Ovary (tissue), 9 donors: Measurements from ENCODE around the gene MED1. TPM values are rescaled to one million over a fixed set of nuclear protein-coding genes. Genes with fewer than 3 reads are reported as not detected.
A peak's percentile ranks its signal among the peaks of the same experiment; 100 is the strongest.

Experiments used
- DNase-seq, 5 donors: peaks; one replicate each; pipeline ENCODE4 v3.0.0-alpha.2; 2019 to 2020
- H3K27ac ChIP-seq, 2 donors: fragments of 200-600 bp; one replicate each; pipeline versions ENCODE4 v1.5.1 to v1.8.0; 2019 to 2022
- H3K27me3 ChIP-seq: fragments of 200-600 bp; one replicate; pipeline ENCODE4 v1.8.0; 2022
- H3K36me3 ChIP-seq: fragments of 200-600 bp; sonication (generic); one replicate; pipeline ENCODE4 v1.5.1; 2019
- H3K4me1 ChIP-seq: one replicate; pipeline ENCODE4 v1.8.1; 2013; ENCODE audit warnings: mild to moderate bottlenecking, moderate library complexity; ENCODE audit not compliant: insufficient read depth
- H3K4me3 ChIP-seq: fragments of 200-600 bp; sonication (generic); one replicate; pipeline ENCODE4 v1.5.1; 2017
- H3K9me3 ChIP-seq, 2 donors: fragments of 200-600 bp in 1 of 2; sonication (generic) in 1 of 2; one replicate each; pipeline versions ENCODE4 v1.5.1 to v1.8.1; 2013 to 2019; ENCODE audit warnings: mild to moderate bottlenecking in 1 of 2, moderate library complexity in 1 of 2
- CTCF ChIP-seq, 3 donors: fragments of 450-650 bp in 2 of 3; fragments of 200-600 bp in 1 of 3; IDR thresholded peaks; one replicate each; pipeline versions ENCODE4 v1.5.1 to v1.8.0; 2016 to 2022; ENCODE audit warnings: antibody characterized with exemption in 3 of 3, mild to moderate bottlenecking in 1 of 3
- EP300 ChIP-seq: sonication (generic); formaldehyde crosslinking; IDR thresholded peaks from one replicate; pipeline ENCODE4 v1.6.1; 2017; ENCODE audit warnings: antibody characterized with exemption
- POLR2A ChIP-seq: fragments of 450-650 bp; IDR thresholded peaks from one replicate; pipeline ENCODE4 v1.6.1; 2017; ENCODE audit warnings: antibody characterized with exemption, mild to moderate bottlenecking, moderate library complexity
- WGBS, 3 donors: extraction: QIAGEN DNeasy Blood & Tissue Kit in 1 of 3; methylation state at CpG; one replicate each; pipeline versions ENCODE4 v1.1.5 to v1.1.7; 2013 to 2017; 5-methylcytosine and 5-hydroxymethylcytosine counted together
- intact Hi-C, 4 donors: fragments of 100-400 bp; cut with DNase I; formaldehyde crosslinking; loops; one replicate each; pipeline versions ENCODE4 v1.11.0 to v1.15.1; 2022 to 2023
- polyA plus RNA-seq, 2 donors: library from polyadenylated mRNA; stranded (reverse); fragments of 200-250 nt in 1 of 2; fragments of 350-450 nt in 1 of 2; fragmentation: Illumina TruSeq in 1 of 2; extraction: RNeasy Lipid Tissue Mini Kit (QIAGEN cat#74804) in 1 of 2; gene quantifications; one replicate each; pipeline ENCODE4 v1.2.3, GENCODE V29; 2013 to 2014
- total RNA-seq, 7 donors: library from RNA; depleted of rRNA in 2 of 7; stranded (reverse); fragments of >200 nt in 2 of 7; fragmentation: NEBNext Ultra II Directional in 3 of 7; extraction: Animal tissue kit (Norgen Biotek cat#: 25700) in 3 of 7; gene quantifications; one replicate each; pipeline versions ENCODE4 v1.1.0 to v1.2.4, GENCODE V29; 2016 to 2023
- donor health status: DM: no; HTN: no; CAD: no; lungs with moderate emphysema.
- donor health status: DM: no; HTN: no; CAD: no.
- donor health status: Bipolar disorder and iron deficiency.
- donor health status: DM: yes; HTN: yes; CAD: no.
- donor health status: DM: no; HTN: no; CAD: no.
- donor health status: DM: yes; HTN: yes; CAD: no.

Gene MED1
- total and polyA plus RNA-seq, 9 donors, result 11.0 to 43.7 (median 33.8) TPM

DNA sequence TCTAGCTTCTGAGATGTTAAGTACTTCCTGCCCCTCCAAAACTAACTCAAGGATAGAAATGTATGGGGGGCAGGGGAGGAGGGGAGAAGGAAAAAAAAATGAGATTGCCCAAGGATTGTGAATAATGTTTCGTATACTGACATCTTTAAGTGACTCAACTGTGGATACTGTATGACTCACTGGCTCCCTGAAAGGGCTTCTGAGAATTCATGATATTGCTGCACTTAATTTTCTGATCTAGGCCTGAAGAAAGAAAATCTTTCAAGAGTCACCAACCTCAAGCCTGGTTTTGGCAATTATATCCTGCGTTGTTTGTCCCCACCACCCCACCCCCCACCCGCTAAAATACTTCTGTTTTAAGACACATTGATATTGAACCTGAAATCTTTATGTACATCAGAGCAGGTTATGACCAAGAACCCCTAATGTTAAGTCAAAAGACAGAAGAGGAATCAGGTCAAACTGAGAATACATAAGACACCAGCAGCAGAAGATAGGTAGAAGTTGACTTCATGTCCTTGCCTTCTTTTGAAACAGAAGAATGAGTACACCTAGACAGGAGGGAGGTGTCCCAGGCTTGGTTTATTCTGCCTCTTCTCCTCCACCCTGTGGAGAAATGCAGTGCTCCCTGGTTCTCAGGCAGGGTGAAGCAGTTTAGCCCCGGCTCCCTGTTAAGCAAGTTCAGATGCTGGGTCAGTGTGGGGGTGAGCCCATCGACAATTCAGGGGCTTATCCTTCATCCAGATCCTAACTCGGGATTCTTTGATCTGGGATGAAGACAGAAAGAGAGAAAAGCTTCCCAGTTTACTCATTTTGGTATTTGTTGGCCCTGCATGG is 46.3 kb downstream of the MED1 start:
- Histone ChIP-seq H3K36me3 (no peaks in the 10 kb centered on the region), H3K4me1 (peaks cover 1% of the 10 kb centered on the region), H3K27me3 (no peaks in the 10 kb centered on the region), H3K4me3 (no peak overlapping the region), H3K9me3 (no peaks in the 10 kb centered on the region), H3K27ac (no peak overlapping the region)
- TF ChIP-seq POLR2A (no peak), EP300 (no peak), CTCF (IDR thresholded peaks at IDR 0.05) (no peak)
- WGBS, 3 donors, result 69 to 85% (median 74%) methylated on average over 6 of the region's 6 CpGs
- intact Hi-C loops, result no loop called here
- no peak for DNase-seq

GRCh38 chr17:39402890-39403605 is 48.0 kb downstream of the MED1 start:
- intact Hi-C loops, result no loop called here
- WGBS, 3 donors, result 48 to 58% (median 53%) methylated on average over 22 of the region's 22 CpGs
- H3K4me3 ChIP-seq, result no peak overlapping the region

DNA sequence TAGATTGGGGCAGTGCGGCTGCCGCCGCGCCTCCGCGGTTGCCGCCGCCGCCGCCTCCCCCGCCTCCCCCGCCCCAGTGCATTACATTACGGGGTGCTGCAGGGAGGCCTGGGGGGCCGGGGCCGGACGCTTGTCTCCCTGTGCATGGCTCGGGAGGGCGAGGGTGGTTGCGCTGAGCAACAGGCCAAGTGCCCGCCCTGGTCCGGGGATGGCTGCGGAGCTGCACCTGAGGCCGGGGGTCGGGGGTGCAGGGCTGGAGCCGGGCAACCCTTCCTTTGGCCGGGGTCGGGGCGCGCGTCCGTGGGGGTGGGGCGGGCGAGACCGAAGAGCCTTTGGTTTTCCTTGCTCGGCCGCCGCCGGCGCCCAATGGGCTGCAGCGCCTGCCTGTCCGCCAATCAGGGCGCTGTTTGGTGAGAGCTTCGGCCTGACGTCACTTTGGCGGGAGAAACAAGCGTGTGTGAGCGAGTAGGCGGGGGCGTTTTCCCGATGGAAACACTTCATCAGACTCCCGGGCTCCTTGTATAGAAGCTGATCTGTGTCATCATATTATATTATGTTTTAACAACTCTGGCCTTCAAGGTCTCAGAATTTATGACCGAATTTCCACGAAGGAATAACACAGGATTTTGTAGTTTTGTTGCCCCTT is 48.7 kb downstream of the MED1 start:
- peak; percentile 89 to 93 (median 91) for DNase-seq
- H3K9me3 ChIP-seq, result no peaks in the 10 kb centered on the region
- H3K4me3 ChIP-seq, result peak overlapping the region; percentile 99
- TF ChIP-seq CTCF (IDR thresholded peaks at IDR 0.05) (no peak), POLR2A (no peak), EP300 (no peak)
- no peaks in the 10 kb centered on the region for H3K27me3 ChIP-seq
- intact Hi-C loops, result no loop called here
- 0 to 1% (median 0%) methylated on average over 40 to 53 of the region's 53 CpGs for WGBS, 3 donors
- peaks cover 1% of the 10 kb centered on the region for H3K4me1 ChIP-seq
- H3K36me3 ChIP-seq, result no peaks in the 10 kb centered on the region
- H3K27ac ChIP-seq, result peak overlapping the region; percentile 86 to 89

More at GRCh38 chr17:39402890-39403605, 48.0 kb downstream of the MED1 start:
- H3K27ac ChIP-seq, result no peak overlapping the region
- TF ChIP-seq POLR2A (no peak), EP300 (no peak), CTCF (IDR thresholded peaks at IDR 0.05) (no peak)
- no peaks in the 10 kb centered on the region for H3K27me3 ChIP-seq
- H3K9me3 ChIP-seq, result no peaks in the 10 kb centered on the region
- peak in 1 of 5 donors; percentile 26 for DNase-seq
- H3K36me3 ChIP-seq, result no peaks in the 10 kb centered on the region
- H3K4me1 ChIP-seq, result peaks cover 1% of the 10 kb centered on the region

DNA sequence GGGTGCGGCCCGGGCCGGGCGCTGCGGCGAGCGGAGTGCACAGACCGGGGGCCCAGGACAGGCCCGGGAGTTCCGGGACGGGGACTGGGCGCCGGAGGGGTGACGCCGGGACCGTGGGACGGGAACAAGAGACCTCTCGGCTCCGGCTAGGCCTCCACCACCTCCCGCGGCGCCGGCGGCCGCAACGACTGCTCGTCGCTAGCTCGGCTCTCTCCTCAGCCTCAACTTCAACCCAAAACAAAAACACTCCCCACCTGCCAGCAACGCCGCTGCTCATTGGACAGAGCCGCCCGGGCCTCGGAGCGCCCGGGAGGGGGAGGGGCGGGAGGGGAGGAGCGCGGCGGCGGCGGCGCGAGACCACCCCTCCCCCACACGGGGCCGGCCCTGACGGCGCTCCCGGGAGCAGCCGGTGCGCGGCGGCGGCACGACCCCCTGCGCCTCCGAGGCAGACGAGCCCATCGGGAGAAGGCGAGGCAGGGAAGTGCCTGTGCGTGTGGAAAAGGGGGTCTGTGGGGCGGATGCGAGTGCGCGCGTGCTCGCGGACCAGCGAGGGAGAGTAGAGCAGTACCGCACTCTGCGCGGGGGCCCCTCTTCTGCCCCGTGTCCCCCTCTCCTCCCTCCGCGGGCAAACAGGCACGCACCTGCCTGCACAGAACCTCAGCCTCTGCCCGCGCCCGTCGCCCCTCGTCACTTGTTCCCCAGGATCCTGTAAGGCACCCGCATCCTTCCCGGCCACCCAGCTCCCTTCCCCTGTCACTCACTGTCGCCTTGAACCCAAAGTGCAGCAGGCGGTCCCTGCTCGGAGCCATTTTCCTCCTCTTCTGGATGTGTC is 49.4 kb downstream of the MED1 start, which contains the start of gene FBXL20:
Gene FBXL20 (minus strand): TSS at position 215 of the 832 bp plus-strand sequence. CDS start 224 bp downstream, outside the sequence.
- WGBS, 3 donors, result 0 to 2% (median 0%) methylated on average over 53 to 85 of the region's 86 CpGs
- intact Hi-C loops, result no loop called here
- Histone ChIP-seq H3K36me3 (no peaks in the 10 kb centered on the region), H3K4me3 (peak within 1 kb of the TSS; percentile 99), H3K27ac (peak within 1 kb of the TSS; percentile 86 to 89), H3K9me3 (no peaks in the 10 kb centered on the region), H3K4me1 (peaks cover 1% of the 10 kb centered on the region), H3K27me3 (no peaks in the 10 kb centered on the region)
- TF ChIP-seq CTCF (IDR thresholded peaks at IDR 0.05), result no peak
- no peak for TF ChIP-seq EP300
- peak; percentile 67 for TF ChIP-seq POLR2A
- DNase-seq, result peak; percentile 95 to 98 (median 96)
